Lower leg skin (tissue), 4 donors: ENCODE data around the gene NT5DC3. TPM values are rescaled to one million over a fixed set of nuclear protein-coding genes. Genes with fewer than 3 reads are reported as not detected.

ENCODE experiments used
- DNase-seq, 2 donors: peaks; one replicate each; pipeline ENCODE4 v3.0.0-alpha.2; 2019; ENCODE audit warnings: low spot score in 2 of 2
- H3K4me3 ChIP-seq: fragments of 200-600 bp; sonication (generic); 2 replicates; pipeline ENCODE4 v1.5.1; 2017; ENCODE audit warnings: mild to moderate bottlenecking, low read depth; ENCODE audit not compliant: poor library complexity, severe bottlenecking
- POLR2A ChIP-seq, 2 donors: fragments of 450-650 bp; IDR thresholded peaks; one replicate each; pipeline ENCODE4 v1.6.1; 2016 to 2017; ENCODE audit warnings: antibody characterized with exemption in 2 of 2, mild to moderate bottlenecking in 1 of 2, moderate library complexity in 1 of 2
- WGBS, 2 donors: methylation state at CpG; one replicate each; pipeline ENCODE4 v1.1.5; 2018; 5-methylcytosine and 5-hydroxymethylcytosine counted together
- intact Hi-C: fragments of 100-400 bp; cut with DNase I; formaldehyde crosslinking; loops from one replicate; pipeline ENCODE4 v1.15.0; 2023; ENCODE audit warnings: low total_unique reads
- total RNA-seq, 4 donors: library from RNA; depleted of rRNA; stranded (reverse); fragments of >200 nt; gene quantifications; one replicate each; pipeline ENCODE4 v1.1.0, GENCODE V29; 2016
- TF ChIP-seq, protein P1 (sequence below), 3 donors: fragments of 450-650 bp; IDR thresholded peaks; one replicate each; pipeline ENCODE4 v1.5.1; 2016; ENCODE audit warnings: antibody characterized with exemption in 3 of 3, mild to moderate bottlenecking in 3 of 3, moderate library complexity in 2 of 3

NT5DC3 gene
- total RNA-seq, 4 donors from 2014 or later: 2.9 to 4.2 (median 3.5) TPM

- TF ChIP-seq, protein P1, sequence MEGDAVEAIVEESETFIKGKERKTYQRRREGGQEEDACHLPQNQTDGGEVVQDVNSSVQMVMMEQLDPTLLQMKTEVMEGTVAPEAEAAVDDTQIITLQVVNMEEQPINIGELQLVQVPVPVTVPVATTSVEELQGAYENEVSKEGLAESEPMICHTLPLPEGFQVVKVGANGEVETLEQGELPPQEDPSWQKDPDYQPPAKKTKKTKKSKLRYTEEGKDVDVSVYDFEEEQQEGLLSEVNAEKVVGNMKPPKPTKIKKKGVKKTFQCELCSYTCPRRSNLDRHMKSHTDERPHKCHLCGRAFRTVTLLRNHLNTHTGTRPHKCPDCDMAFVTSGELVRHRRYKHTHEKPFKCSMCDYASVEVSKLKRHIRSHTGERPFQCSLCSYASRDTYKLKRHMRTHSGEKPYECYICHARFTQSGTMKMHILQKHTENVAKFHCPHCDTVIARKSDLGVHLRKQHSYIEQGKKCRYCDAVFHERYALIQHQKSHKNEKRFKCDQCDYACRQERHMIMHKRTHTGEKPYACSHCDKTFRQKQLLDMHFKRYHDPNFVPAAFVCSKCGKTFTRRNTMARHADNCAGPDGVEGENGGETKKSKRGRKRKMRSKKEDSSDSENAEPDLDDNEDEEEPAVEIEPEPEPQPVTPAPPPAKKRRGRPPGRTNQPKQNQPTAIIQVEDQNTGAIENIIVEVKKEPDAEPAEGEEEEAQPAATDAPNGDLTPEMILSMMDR (IDR thresholded peaks at IDR 0.05): no peak
- TF ChIP-seq POLR2A (IDR thresholded peaks at IDR 0.05): no peak
- WGBS, 2 donors: 86 to 95% methylated on average over 1 of the region's 1 CpG
- DNase-seq: no peak
- intact Hi-C loops: no loop called here
- H3K4me3 ChIP-seq: no peak overlapping the region
These were observed 83.8 kb downstream of the NT5DC3 start for GRCh38 chr12:103757248-103757647.

GRCh38 chr12:103756443-103756842 is 84.6 kb downstream of the NT5DC3 start:
- 90 to 97% methylated on average over 5 of the region's 5 CpGs for WGBS, 2 donors
- no peak overlapping the region for H3K4me3 ChIP-seq
- DNase-seq: no peak
- TF ChIP-seq, protein P1 (IDR thresholded peaks at IDR 0.05): no peak
- TF ChIP-seq POLR2A (IDR thresholded peaks at IDR 0.05): no peak
- intact Hi-C loops: no loop called here

GRCh38 chr12:103755425-103755824 is 85.6 kb downstream of the NT5DC3 start:
- WGBS, 2 donors: 61 to 64% methylated on average over 3 of the region's 3 CpGs
- H3K4me3 ChIP-seq: no peak overlapping the region
- no peak for DNase-seq
- TF ChIP-seq, protein P1 (IDR thresholded peaks at IDR 0.05): no peak
- TF ChIP-seq POLR2A (IDR thresholded peaks at IDR 0.05): no peak
- intact Hi-C loops: no loop called here

GRCh38 chr12:103751600-103751999 is 89.4 kb downstream of the NT5DC3 start:
- no peak for TF ChIP-seq POLR2A (IDR thresholded peaks at IDR 0.05)
- TF ChIP-seq, protein P1 (IDR thresholded peaks at IDR 0.05): no peak
- intact Hi-C loops: no loop called here
- DNase-seq: no peak
- 48 to 51% methylated on average over 2 of the region's 2 CpGs for WGBS, 2 donors
- no peak overlapping the region for H3K4me3 ChIP-seq

DNA sequence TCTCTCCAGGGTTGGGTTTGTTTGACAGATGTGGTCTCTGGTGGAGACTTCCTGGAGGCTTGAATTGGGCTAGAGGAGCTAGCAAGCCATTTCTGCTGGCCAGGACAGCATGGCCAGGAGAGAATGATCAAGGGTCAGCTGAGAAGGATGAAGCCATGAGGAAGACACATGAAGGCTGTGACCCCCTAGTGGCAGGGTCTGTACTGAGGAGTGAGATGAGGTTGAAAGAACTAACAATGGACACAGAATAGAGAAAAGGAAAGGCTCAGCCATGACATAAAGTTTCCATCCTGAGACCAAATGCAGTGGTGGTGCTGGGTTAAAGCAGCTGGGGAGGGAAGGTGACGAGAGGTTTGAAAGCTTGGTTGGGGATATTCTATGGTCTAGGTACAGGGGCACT is 89.9 kb downstream of the NT5DC3 start:
- intact Hi-C loops: no loop called here
- TF ChIP-seq POLR2A (IDR thresholded peaks at IDR 0.05): no peak
- TF ChIP-seq, protein P1 (IDR thresholded peaks at IDR 0.05): no peak
- WGBS, 2 donors: 87 to 94% methylated on average over 1 of the region's 1 CpG
- no peak overlapping the region for H3K4me3 ChIP-seq
- no peak for DNase-seq

GRCh38 chr12:103748875-103749274 is 92.2 kb downstream of the NT5DC3 start:
- intact Hi-C loops: no loop called here
- H3K4me3 ChIP-seq: no peak overlapping the region
- WGBS, 2 donors: 92 to 95% methylated on average over 12 of the region's 12 CpGs
- TF ChIP-seq, protein P1 (IDR thresholded peaks at IDR 0.05): no peak
- no peak for TF ChIP-seq POLR2A (IDR thresholded peaks at IDR 0.05)
- no peak for DNase-seq
